GM19397 (cell line): Measurements from ENCODE around the gene PSMD13.
"Not testable (repeated sequence)": the region's sequence is repeated elsewhere in the genome, so short reads cannot be mapped to it uniquely, and the experiment has no call there.

Experiments
- ATAC-seq: cut with Tn5 transposase; IDR thresholded peaks from one replicate; pipeline ENCODE4 v1.9.1; 2021; ENCODE audit warnings: mild to moderate bottlenecking, moderate library complexity; ENCODE audit not compliant: unreplicated experiment

The PSMD13 gene

GRCh38 chr11:236774-237767, at the start of gene PSMD13:
TSS of gene PSMD13 (plus strand) at chr11:236976. CDS start at chr11:237050, 74 bp downstream.
- ATAC-seq, result peak; percentile 76

GRCh38 chr11:189200-189783, 47.5 kb upstream of the PSMD13 start:
- ATAC-seq, result not testable (repeated sequence)

GRCh38 chr11:189843-190311, 46.9 kb upstream of the PSMD13 start:
- ATAC-seq, result peak; percentile 76

GRCh38 chr11:190546-190945, 46.2 kb upstream of the PSMD13 start:
- ATAC-seq, result not testable (repeated sequence)

- not testable (repeated sequence) for ATAC-seq
Observed at GRCh38 chr11:191490-192478, 45.0 kb upstream of the PSMD13 start.

GRCh38 chr11:192674-193128, 44.1 kb upstream of the PSMD13 start, which contains the start of gene SCGB1C1:
TSS of gene SCGB1C1 (plus strand) at chr11:193078. CDS start at chr11:193100, 22 bp downstream.
- ATAC-seq, result not testable (repeated sequence)

GRCh38 chr11:193481-193880, 43.3 kb upstream of the PSMD13 start:
- not testable (repeated sequence) for ATAC-seq

- ATAC-seq, result no peak
Observed at GRCh38 chr11:196786-197731, 39.7 kb upstream of the PSMD13 start.

GRCh38 chr11:197741-198235, 39.0 kb upstream of the PSMD13 start:
- no peak for ATAC-seq

GRCh38 chr11:198236-198806, 38.5 kb upstream of the PSMD13 start:
- no peak for ATAC-seq

GRCh38 chr11:199004-199581, 37.7 kb upstream of the PSMD13 start:
- no peak for ATAC-seq

- no peak for ATAC-seq
Observed at GRCh38 chr11:199782-200181, 37.0 kb upstream of the PSMD13 start.

- ATAC-seq, result no peak
Observed at GRCh38 chr11:200224-201003, 36.4 kb upstream of the PSMD13 start.

GRCh38 chr11:201966-202365, 34.8 kb upstream of the PSMD13 start:
- ATAC-seq, result no peak

GRCh38 chr11:202490-202889, 34.3 kb upstream of the PSMD13 start:
- no peak for ATAC-seq

- ATAC-seq, result no peak
Observed at GRCh38 chr11:203056-203944, 33.5 kb upstream of the PSMD13 start.
